ENCODE measurements around the gene COL8A1.

Gene COL8A1

DNA sequence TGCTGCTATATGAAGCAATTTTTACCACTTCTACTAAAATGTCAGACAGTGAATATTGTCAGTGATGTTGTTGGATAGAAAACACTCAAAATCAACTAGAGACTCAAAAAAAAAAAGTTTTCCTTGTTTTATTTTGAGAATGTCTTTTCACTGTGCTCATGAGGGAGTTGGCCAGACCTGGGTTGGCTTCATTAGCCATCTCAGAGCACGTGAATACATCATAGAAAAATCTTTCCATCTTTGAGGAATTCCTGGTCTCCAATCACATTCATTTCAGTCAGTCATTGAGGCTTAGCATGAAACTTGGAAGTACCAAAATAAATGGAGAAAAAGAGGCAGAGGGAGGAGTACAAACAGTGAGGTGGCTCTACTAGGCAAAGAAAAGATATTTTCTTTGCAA is 121.6 kb downstream of the COL8A1 start:
- DNase-seq (ENCODE audit: low read depth): no peak

DNA sequence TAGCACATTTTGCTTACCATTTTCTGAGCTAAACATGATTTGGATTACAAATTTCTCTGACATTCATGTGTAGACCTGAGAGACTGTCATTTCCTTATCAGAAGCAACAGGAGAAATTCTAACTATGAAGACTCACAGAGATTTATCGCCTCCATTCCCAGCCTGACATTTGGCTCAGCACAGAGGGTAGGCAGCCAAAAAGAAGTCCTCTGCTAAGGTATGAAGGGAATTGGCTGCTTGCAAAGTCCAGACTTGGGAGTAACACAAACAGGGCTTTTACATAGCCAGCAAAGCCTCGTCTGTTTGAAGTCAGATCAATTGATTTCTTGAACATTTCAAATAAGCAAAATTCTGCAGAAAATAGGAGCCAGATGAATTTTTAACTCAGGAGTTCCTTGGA is 122.2 kb downstream of the COL8A1 start:
- DNase-seq (ENCODE audit: low read depth): no peak

- no peak for DNase-seq (ENCODE audit: low read depth)
These were observed 123.2 kb downstream of the COL8A1 start for GRCh38 chr3:99761415-99762165.

- DNase-seq (ENCODE audit: low read depth): no peak
These were observed 124.5 kb downstream of the COL8A1 start for GRCh38 chr3:99762901-99763300.

DNA sequence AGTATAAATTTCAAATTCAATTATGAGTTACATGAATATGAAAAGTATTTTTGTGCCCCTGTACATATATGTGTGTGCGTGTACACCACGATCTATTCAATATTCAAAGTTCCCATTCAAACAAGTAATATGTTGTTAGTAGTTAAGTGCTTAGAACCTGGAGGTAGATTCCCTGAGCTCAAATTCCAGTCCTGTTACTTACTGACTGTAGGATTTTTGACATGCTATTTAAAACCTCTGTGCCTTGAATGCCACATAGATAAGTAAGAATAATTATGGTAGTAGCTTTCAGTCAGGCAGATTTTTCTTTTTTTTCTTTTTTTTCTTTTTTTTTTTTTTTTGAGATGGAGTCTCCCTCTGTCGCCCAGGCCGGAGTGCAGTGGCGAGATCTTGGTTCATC is 126.0 kb downstream of the COL8A1 start:
- no peak for DNase-seq (ENCODE audit: low read depth)

DNA sequence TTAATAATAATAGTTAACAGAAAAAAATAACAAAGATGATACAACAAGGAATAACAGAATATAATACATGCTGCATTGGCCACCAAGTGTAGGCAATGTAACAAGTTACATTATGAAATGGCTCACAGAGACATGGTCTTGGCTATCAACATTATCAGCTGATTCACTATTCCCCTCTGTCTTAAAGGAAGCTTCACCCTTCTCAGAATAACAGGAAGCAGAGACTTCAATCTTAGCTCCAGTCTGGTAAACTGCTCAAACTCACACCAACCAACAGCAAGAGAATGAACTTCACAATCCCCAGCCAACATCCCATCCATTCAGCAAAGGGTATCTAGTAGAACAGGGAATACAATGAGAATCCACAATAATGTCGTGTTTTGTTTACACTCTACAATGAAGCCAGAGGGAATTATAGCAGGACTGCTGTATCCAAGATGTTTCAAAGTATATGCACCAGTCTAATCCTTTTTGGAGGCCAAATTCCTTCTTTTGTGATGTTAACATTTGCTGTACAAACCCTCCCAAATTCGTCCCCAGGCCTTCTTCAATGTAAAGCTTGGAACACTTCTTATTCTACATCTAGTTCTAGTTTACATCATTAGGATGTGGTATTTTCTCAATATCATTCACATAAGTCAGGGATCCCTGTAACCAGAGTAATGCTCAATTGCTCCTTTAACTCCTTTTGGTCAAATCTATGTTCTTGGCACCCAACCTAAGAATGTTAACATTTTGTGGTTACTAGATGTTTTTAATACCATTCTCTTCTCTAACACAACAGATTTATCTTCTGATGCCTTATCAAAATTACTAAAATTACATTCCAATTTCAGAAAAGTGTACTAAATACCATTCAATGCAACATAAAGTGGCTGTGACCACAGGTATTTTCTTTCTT is 126.9 kb downstream of the COL8A1 start:
- DNase-seq (ENCODE audit: low read depth): no peak

DNA sequence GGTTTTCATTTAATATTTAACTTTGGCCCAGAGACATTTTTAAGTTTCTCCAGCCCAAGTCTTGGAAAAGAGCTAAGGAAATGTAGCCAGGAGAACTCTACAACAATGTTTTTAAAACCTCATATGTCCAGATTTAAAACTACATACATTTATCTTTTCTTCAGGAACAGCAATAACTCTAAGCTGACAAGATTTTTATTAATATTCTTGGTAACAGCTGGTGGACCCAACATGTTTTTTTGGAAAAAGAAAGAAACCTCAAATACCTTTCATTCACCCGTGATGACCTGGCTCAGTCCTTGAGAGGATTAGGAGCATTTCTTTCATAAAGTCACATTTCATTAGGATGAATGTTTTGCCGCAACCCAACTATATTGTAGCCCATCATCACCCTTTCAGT is 128.9 kb downstream of the COL8A1 start:
- DNase-seq (ENCODE audit: low read depth): no peak

DNA sequence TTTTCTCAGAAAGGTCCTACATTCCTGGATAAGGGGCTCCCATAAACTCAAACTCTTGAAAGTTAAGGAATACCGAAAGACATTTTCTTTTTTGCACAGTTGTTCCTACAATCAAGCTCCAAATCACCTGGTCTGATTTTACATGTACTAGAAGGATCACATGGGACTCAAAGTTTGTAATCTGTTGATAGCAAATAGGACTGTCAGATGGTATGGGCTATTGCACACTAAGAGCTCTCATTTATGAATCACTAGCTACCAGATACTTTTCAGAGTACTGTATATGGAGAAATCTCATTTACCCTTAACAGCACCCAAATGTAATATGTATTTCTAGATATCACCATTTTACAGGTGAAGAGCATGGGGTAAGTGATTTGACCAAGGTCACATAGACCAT is 129.7 kb downstream of the COL8A1 start:
- no peak for DNase-seq (ENCODE audit: low read depth)

GRCh38 chr3:99768808-99769501 is 130.6 kb downstream of the COL8A1 start:
- DNase-seq (ENCODE audit: low read depth): no peak

DNA sequence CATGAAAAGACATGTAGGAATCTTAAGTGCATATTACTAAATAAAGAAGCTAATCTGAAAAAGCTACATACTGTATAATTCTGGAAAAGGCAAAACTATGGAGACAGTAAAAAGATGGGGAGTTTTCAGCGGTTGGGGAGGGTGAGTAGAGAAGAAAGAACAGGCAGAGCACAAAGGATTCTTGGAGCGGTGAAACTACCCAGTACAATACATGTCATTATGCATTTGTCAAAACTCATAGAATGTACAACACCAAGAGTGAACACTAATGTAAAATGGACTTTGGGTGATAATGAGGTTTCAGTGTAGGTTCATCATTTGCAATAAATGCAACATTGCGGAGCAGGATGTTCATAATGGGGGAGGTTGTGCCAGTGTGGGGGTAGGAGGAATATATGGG is 133.8 kb downstream of the COL8A1 start:
- DNase-seq (ENCODE audit: low read depth): no peak

- no peak for DNase-seq (ENCODE audit: low read depth)
These were observed 134.3 kb downstream of the COL8A1 start for GRCh38 chr3:99772671-99773070.

- DNase-seq (ENCODE audit: low read depth): peak; percentile 87
These were observed 136.1 kb downstream of the COL8A1 start for GRCh38 chr3:99774467-99774866.

DNA sequence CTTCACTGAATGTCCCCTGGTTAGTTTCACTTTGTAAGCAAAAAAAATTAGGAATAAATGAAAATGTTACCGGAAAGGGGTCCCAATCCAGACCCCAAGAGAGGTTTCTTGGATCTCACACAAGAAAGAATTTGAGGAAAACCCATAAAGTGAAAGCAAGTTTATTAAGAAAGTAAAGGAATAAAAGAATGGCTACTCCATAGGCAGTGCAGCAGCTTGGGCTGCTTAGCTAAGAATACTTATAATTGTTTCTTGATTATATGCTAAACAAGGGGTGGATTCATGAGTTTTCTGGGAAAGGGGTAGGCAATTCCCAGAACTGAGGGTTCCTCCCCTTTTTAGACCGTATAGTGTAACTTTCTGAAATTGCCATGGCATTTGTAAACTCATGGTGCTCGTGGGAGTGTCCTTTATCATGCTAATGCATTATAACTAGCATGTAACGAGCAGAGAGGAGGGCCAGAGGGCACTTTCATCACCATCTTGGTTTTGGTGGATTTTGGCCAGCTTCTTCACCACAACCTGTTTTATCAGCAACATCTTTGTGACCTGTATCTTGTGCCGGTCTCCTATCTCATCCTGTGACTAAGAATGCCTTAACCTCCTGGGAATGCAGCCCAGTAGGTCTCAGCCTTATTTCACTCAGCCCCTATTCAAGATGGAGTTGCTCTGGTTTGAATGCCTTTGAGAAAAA is 138.3 kb downstream of the COL8A1 start:
- DNase-seq (ENCODE audit: low read depth): peak; percentile 71

DNA sequence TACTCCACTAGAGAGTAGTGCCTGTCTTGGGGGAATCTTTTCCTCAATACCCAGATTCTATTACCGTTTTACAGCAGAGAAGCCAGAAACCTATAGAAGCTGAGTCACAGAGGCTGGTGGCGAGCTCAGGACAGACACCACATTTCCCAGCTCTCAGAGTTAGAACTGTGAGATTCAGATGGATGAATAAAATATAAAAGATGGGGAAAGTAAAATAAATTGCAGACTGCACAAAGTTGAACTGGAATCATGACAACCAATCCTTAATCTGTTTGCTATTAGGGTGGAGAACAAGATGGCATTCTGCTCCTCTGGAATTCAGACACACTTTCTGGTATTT is 138.8 kb downstream of the COL8A1 start:
- DNase-seq (ENCODE audit: low read depth): no peak

- DNase-seq (ENCODE audit: low read depth): no peak
These were observed 139.3 kb downstream of the COL8A1 start for GRCh38 chr3:99777708-99778107.

DNA sequence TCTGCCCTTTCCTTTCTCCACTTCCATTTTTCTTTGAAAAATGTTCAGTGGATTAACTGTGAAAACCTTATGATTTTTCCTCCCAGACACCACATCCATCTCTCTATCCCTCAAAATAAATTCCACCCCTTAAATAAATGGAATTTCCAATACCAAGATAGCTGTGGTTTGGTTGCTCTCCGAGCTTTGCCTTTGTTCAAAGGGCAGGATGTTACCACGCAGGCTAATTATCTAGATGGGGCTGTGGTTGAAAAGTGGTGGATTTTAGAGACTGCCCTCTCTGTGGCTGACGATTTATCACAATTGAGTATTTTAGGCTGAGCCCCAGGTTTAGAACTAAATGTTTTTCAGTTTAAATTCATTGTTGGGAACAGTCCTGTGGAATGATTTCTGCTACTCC is 142.4 kb downstream of the COL8A1 start:
- peak; percentile 7 for DNase-seq (ENCODE audit: low read depth)

DNA sequence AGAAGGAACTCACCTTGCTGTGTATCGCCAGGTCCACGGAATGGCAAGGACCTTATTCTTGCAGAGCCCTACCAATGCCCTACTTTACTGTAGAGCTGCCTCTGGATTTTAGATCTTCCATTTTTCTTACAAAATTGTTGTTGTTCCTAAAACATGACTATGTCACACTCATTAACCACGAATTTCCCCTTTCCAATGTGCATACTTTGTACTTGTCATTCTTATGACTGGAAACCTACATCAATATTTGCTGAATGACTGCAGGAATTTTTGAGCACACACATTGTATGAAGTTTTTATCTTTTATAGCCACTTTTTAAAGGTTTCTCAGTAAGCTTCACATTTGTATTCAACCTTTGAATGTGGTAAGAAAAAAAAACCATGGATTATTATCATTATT is 143.4 kb downstream of the COL8A1 start:
- DNase-seq (ENCODE audit: low read depth): peak; percentile 75

DNA sequence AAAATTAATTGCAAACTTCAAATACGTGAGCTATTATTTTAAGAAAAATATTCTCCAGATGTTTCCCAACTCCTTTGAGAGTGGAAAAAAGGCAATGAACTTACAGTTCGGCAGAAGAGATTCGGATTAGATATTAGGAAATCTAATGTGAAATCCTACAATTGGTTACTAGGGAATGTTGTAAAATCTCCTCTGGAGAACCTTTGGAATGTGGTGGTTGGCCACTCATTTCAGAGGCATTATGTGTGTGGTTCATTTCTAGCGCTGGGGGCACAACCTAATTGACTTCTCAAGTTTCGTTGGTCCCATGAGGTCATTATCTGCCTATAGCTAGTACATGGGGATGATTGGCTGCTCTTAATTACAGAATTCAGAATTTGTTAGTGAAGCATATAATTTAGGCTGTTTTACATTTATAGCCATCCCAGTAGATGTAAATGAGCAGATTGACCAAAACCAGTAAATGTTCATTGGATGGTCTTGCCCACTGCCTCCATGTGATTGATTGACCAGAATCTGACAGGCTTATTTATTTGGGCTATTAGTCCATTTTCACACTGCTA is 144.7 kb downstream of the COL8A1 start:
- DNase-seq (ENCODE audit: low read depth): peak; percentile 93

- DNase-seq (ENCODE audit: low read depth): peak; percentile 76
These were observed 150.8 kb downstream of the COL8A1 start for GRCh38 chr3:99789011-99789721.

DNA sequence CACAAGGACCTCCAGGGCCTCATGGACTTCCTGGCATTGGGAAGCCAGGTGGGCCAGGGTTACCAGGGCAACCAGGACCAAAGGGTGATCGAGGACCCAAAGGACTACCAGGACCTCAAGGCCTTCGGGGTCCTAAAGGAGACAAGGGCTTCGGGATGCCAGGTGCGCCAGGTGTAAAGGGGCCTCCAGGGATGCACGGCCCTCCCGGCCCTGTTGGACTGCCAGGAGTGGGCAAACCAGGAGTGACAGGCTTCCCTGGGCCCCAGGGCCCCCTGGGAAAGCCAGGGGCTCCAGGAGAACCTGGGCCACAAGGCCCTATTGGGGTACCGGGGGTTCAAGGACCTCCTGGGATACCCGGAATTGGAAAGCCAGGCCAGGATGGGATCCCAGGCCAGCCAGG is 156.1 kb downstream of the COL8A1 start:
- no peak for DNase-seq (ENCODE audit: low read depth)

- no peak for DNase-seq (ENCODE audit: low read depth)
These were observed 157.2 kb downstream of the COL8A1 start for GRCh38 chr3:99795573-99795972.

Measured in ELR (cell line).